ENCODE data around the gene UCP2.
"Not testable (repeated sequence)": the region's sequence is repeated elsewhere in the genome, so short reads cannot be mapped to it uniquely, and the experiment has no call there.

The UCP2 gene

GRCh38 chr11:73946798-73947458 lies 35.7 kb downstream of the UCP2 start:
- DNase-seq (ENCODE audit: extremely low read depth in 1 of 2, low read depth in 1 of 2), result no peak

- no peak for DNase-seq (ENCODE audit: extremely low read depth in 1 of 2, low read depth in 1 of 2)
These were observed 37.2 kb downstream of the UCP2 start for GRCh38 chr11:73945396-73945795.

DNA sequence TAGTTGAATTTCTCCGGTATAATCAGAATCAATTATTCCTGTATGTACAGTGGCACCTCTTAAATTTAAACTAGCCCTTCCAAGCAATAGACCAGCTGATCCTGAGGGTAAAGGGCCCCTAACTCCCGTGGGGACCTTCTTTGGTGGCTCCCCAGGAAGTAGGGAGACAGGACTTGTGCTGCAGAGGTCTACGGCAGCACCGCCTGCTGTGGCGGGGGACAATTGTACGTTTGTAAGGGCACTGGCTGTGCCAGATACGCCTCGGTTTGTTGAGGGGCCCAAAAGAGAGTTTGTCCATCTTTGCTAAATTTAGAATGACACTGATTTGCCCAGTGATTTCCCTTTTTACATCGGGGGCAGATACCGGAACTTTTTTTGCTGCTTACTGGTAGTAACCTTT lies 37.7 kb downstream of the UCP2 start:
- DNase-seq (ENCODE audit: extremely low read depth in 1 of 2, low read depth in 1 of 2), result no peak

DNA sequence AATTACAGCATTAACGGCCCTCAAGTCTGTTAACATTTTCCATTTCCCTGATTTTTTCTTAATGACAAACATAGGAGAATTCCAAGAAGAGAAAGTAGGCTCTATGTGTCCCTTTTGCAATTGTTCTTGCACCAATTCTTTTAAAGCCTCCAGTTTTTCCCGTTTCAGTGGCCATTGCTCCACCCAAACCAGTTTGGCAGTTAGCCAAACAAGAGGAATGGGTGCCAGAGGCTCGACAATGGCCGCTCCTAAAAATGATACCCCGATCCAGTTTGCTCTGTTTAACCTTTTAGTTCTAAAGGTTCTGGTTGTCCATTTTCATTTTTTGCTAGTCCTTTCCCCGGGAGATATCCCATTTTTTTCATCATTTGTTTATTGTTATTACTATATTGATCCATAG lies 38.6 kb downstream of the UCP2 start:
- DNase-seq (ENCODE audit: extremely low read depth in 1 of 2, low read depth in 1 of 2), result no peak

DNA sequence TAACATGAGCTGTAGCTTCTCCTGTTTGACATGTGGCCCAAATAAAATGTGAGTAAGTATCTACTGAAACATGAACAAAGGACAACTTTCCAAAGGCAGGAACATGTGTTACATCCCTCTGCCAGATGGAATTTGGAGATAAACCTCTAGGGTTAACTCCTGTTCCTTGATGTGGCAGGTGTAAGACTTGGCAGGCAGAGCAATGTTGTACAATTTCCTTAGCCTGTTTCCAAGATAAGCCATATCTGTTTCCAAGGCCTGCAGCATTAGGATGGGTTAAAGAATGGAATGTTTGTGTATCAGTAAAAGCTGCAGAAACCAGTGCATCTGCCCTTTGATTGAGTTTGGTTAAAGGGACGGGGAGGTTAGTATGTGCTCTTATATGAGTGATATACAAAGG lies 40.6 kb downstream of the UCP2 start:
- no peak for DNase-seq (ENCODE audit: extremely low read depth in 1 of 2, low read depth in 1 of 2)

GRCh38 chr11:73940801-73941570 lies 41.7 kb downstream of the UCP2 start:
- DNase-seq (ENCODE audit: extremely low read depth in 1 of 2, low read depth in 1 of 2), result no peak

DNA sequence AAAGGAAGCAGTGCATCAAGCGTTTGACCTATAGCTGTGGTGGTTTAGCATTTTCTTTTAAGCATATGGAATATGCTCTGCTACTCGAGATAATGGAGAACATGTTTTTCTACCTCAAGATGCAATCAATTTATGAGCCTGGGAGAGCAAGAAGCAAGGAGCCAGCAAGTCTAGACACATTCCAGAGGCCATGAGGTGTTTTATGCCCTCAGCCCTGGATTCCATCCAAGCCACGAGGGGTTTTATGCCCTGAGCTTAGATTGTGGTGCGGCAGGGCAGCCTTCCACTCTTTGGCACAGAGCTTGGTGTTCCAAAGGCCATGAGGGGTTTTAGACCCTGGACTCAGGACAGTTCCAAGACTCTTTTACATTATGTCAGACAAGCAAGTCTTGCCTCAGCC lies 43.5 kb downstream of the UCP2 start:
- DNase-seq (ENCODE audit: extremely low read depth in 1 of 2, low read depth in 1 of 2), result no peak

DNA sequence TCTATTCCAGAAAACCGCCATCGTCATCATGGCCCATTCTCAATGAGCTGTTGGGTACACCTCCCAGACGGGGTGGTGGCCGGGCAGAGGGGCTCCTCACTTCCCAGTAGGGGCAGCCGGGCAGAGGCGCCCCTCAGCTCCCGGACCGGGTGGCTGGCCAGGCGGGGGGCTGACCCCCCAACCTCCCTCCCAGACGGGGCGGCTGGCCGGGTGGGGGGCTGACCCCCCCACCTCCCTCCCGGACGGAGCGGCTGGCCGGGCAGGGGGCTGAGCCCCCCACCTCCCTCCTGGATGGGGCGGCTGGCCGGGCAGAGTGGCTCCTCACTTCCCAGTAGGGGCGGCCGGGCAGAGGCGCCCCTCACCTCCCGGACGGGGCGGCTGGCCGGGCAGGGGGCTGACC lies 46.6 kb downstream of the UCP2 start:
- not testable (repeated sequence) for DNase-seq (ENCODE audit: extremely low read depth in 1 of 2, low read depth in 1 of 2)

- no peak for DNase-seq (ENCODE audit: extremely low read depth in 1 of 2, low read depth in 1 of 2)
These were observed 49.9 kb downstream of the UCP2 start for GRCh38 chr11:73932781-73933180.

GRCh38 chr11:73931951-73932350 lies 50.7 kb downstream of the UCP2 start:
- no peak for DNase-seq (ENCODE audit: extremely low read depth in 1 of 2, low read depth in 1 of 2)

GRCh38 chr11:73931039-73931645 lies 51.5 kb downstream of the UCP2 start:
- no peak for DNase-seq (ENCODE audit: extremely low read depth in 1 of 2, low read depth in 1 of 2)

DNA sequence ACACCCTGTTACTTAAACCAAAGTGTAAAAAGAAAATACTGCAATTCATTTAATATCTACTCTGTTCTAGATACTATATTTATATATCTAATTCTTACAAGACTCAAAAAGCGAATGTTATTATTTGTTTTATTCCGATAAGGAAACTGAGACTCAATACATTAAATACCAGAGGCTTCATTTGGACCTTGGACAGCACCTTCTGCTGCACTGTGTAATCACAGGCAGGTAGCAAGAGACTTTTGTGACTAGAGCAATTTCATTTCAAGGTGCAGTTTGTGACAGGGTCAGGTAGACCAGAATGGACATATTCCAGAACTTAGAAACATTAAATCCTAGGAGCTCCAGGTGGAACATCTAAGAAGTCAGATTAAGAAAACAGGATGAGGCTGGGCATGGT lies 53.3 kb downstream of the UCP2 start:
- DNase-seq (ENCODE audit: extremely low read depth in 1 of 2, low read depth in 1 of 2), result no peak
